VCaP (cell line): ENCODE measurements around the gene SMYD1.

Source experiments
- H3K27ac ChIP-seq: fragments of 450-650 bp; 2 replicates; pipeline ENCODE4 v1.5.1; 2017
- CTCF ChIP-seq: fragments of 450-650 bp; conservative IDR thresholded peaks from 2 replicates; pipeline ENCODE4 v1.5.1; 2017; ENCODE audit warnings: mild to moderate bottlenecking, moderate library complexity

The SMYD1 gene

GRCh38 chr2:88127888-88128653 is 60.4 kb downstream of the SMYD1 start, which contains the start of gene FABP1:
TSS of gene FABP1 (minus strand) at chr2:88128062. CDS start at chr2:88128017, 45 bp downstream.
- TF ChIP-seq CTCF, result no peak
- no peak within 1 kb of the TSS for H3K27ac ChIP-seq

- TF ChIP-seq CTCF, result no peak
Observed at GRCh38 chr2:88128654-88129312, 61.2 kb downstream of the SMYD1 start.

GRCh38 chr2:88129313-88129959 is 61.8 kb downstream of the SMYD1 start:
- TF ChIP-seq CTCF, result no peak
- no peak overlapping the region for H3K27ac ChIP-seq

More at GRCh38 chr2:88128654-88129312, 61.2 kb downstream of the SMYD1 start:
- H3K27ac ChIP-seq, result no peak overlapping the region

- no peak overlapping the region for H3K27ac ChIP-seq
- TF ChIP-seq CTCF, result no peak
Observed at GRCh38 chr2:88131201-88131998, 63.8 kb downstream of the SMYD1 start.

- TF ChIP-seq CTCF, result no peak
- H3K27ac ChIP-seq, result no peak overlapping the region
Observed at GRCh38 chr2:88131999-88132368, 64.4 kb downstream of the SMYD1 start.

GRCh38 chr2:88133875-88134274 is 66.2 kb downstream of the SMYD1 start:
- H3K27ac ChIP-seq, result no peak overlapping the region
- no peak for TF ChIP-seq CTCF
